HG03378 (cell line): ENCODE data around the gene IL36G.

Source experiments
- ATAC-seq: cut with Tn5 transposase; IDR thresholded peaks from one replicate; pipeline ENCODE4 v1.9.1; 2021; ENCODE audit warnings: mild to moderate bottlenecking, moderate library complexity; ENCODE audit not compliant: unreplicated experiment

The IL36G gene

DNA sequence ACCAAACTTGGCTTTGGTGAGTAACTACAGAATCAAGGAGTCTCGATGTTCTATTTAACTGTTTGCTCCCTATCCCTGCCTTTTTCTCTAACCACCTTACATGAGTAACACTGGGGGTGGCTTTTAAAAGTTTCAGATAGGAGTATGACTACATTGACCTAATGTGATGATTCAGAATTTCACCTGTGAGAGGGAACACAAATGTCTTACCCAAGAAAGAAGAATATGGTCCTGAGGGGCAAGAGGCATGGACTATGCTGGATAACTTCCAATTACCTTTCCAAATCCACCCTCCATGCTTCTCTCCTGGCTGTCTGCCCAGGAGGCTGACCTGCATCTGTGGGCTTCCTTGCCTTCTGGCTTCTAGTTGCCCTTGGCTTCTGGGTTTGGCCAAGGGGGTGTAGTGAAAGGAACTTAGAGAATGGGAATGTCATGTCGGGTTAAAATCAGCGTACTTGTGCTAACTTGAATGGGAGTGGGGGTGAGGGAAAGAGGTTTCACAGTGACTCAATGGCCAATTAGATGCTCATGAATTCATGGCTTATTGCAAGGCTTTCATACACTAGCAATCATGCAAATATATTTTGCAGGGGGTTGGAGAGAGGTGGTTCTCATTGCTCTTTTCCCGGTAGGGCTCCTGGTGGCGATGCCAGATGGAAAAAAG is 5.3 kb upstream of the IL36G start:
- no peak for ATAC-seq

GRCh38 chr2:112973156-112973555 is 4.7 kb upstream of the IL36G start:
- no peak for ATAC-seq

DNA sequence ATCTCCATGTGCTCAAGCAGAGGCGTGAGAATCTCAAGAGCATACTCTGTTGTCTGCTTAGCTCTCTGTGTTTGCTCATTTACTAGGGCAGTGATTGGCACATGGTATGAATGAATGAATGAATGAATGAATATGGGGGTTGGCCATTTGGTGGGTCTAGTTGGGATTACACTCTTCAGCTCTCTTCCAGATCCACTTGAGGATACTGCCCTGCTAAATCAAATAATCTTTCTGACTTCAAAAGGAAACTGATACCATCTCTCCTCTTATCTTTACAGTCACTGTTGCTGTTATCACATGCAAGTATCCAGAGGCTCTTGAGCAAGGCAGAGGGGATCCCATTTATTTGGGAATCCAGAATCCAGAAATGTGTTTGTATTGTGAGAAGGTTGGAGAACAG is 1.9 kb downstream of the IL36G start:
- no peak for ATAC-seq

- ATAC-seq = no peak
Measured at GRCh38 chr2:112980537-112980936, 2.7 kb downstream of the IL36G start.

DNA sequence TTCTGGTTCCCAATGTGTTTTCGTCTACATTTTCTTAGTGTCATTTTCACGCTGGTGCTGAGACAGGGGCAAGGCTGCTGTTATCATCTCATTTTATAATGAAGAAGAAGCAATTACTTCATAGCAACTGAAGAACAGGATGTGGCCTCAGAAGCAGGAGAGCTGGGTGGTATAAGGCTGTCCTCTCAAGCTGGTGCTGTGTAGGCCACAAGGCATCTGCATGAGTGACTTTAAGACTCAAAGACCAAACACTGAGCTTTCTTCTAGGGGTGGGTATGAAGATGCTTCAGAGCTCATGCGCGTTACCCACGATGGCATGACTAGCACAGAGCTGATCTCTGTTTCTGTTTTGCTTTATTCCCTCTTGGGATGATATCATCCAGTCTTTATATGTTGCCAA is 7.3 kb downstream of the IL36G start:
- no peak for ATAC-seq

DNA sequence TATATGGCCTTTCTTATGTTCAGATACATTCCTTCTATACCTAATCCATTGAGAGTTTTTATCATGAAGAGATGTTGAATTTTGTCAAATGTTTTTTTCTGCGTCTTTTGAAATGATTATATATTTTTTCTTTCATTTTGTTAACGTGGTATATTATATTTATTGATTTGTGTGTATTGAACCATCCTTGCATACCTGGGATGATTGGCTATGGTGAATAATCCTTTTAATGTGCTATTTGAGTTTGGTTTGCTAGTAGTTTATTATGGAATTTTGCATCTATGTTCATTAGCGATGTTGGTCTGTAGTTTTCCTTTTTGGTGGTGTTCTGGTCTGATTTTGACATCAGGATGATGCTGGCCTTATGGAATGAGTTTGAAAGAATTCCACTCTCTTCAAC is 11.8 kb downstream of the IL36G start:
- ATAC-seq = no peak

GRCh38 chr2:112993831-112994230 is 16.0 kb downstream of the IL36G start:
- no peak for ATAC-seq

DNA sequence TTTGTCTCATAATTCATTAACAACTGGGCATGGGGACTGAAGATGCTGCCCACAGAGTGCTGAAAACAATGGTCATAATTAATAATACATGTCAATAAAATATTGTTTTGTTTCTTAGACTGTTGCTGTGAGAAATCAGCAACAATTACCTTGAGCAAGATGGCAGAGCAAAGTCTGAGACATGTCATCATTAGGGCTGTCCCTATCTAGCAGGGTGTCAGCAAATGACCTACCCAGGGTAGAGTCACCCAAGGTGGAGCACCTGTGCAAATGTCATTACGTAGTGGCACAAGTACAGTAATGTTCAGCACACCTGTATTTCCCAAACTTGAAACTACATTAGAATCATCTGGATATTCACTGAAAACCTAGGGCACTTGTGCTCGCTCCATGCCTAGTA is 16.8 kb downstream of the IL36G start:
- ATAC-seq = no peak

GRCh38 chr2:112995346-112995920 is 17.6 kb downstream of the IL36G start:
- no peak for ATAC-seq

- no peak for ATAC-seq
Measured at GRCh38 chr2:112996635-112997034, 18.8 kb downstream of the IL36G start.

DNA sequence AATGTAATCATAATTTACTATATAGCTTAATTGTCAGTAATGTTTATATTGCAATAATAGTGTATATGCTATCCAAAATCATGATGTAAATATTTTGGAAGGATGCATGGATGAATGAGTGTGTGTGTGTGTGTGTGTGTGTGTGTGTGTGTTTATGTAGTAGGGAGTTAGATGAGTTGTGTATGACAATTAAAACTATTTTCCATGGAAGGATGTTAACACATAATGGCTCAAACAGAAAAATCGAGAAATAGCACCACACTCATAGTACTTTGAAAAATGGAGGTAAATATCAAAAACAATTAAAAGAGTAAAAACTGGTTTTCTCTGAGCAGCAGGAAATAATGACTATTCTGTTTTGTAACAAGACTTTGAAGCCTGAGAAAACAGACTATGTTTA is 19.3 kb downstream of the IL36G start:
- ATAC-seq = no peak

GRCh38 chr2:113000436-113000835 is 22.6 kb downstream of the IL36G start:
- no peak for ATAC-seq

DNA sequence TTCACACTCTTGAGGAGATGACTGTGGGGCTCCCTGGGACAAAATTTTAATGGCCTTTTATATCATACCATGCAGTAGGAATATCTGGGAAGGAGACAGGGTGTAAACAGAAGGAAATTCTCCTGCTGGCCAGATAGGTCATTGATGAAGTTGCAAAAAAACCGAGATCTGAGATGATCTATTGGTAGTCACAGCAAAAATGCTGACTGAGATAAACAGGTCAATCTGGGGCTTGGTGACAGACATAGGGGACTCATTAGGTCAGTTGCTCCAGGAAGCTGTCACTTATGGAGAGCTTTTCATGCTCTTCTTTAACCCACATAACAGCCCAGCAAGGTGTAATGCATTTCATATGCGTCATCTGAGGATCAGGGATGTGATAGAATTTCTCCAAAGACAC is 24.9 kb downstream of the IL36G start:
- ATAC-seq = no peak

DNA sequence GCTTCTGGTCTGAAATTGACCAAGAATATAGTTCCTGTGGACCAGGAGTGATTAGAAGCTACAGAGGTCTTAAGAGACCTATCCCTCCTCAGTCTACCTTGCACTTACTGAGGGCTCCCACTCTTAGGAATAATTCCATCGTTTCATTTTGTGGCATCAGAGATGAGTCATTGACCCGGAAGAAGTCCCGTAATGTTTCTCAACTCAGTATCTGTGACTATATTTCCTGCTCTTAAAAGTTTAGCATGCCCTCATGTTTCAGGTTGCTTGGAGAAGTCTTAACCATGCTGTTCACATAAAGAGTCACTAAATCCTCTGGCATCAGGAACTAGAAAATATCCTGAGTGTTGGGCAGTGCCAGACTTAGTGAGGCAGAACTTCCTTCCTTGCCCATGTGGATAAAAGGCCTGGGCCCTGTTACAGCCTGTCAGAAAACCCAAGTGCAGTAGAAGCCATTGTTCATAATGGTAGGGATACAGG is 27.3 kb downstream of the IL36G start, which contains the start of gene IL36A:
Gene IL36A (plus strand): TSS at position 430 of the 480 bp plus-strand sequence. CDS start 413 bp downstream, outside the sequence.
- ATAC-seq = no peak

DNA sequence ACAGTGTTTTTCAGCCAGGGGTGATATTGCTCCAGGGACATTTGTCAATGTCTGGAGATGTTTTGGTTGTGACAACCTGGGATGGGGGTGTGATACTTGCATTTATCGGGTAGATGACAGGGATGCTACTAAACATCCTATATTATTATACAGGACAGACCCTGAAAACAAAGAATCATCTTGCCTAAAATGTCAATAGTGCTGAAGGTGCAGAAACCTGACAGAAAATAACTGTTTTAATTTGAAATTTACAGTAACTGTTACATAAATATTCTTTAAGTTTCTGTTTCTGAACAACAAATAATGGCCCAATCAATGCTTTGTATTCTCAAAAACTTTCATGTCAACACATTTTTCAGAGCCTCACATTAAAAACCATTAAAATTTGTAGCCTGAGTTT is 29.4 kb downstream of the IL36G start:
- ATAC-seq = no peak

DNA sequence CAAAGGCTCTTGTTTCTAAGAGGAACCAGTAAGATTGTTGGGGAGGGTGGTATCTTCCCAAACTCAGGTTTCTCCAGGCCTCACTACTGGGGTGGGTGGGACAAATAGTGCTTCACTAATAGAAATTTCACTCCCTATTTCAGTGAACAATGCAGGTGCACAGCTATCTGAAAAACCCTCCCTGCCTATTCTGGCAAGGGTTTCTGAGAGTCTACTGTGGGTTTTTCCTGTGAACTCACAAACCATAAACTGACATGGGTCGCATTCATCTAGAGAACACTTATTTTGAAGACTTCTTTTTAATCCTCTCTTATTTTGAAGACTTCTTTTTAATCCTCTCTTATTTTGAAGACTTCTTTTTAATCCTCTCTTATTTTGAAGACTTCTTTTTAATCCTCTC is 31.8 kb downstream of the IL36G start:
- no peak for ATAC-seq

DNA sequence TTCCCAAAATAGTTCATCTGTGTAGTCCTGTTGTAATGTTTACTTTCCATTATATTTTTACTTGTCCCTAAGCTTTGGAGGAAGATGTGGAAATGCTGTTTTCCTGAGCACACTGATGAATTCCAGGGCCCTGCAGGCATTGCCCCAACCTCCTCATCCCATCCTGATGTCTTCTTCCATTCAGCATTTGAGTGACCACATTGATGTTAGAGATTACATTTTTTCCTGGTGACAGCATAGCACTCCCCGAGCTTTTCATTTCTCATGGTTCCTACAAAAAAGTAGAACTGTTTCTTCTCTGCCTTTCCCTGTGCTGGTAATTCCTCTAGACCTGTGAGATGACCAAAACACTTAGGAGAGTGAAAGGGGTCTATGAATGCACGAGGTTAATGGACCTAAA is 32.3 kb downstream of the IL36G start:
- no peak for ATAC-seq

GRCh38 chr2:113011108-113011507 is 33.3 kb downstream of the IL36G start:
- ATAC-seq = no peak

DNA sequence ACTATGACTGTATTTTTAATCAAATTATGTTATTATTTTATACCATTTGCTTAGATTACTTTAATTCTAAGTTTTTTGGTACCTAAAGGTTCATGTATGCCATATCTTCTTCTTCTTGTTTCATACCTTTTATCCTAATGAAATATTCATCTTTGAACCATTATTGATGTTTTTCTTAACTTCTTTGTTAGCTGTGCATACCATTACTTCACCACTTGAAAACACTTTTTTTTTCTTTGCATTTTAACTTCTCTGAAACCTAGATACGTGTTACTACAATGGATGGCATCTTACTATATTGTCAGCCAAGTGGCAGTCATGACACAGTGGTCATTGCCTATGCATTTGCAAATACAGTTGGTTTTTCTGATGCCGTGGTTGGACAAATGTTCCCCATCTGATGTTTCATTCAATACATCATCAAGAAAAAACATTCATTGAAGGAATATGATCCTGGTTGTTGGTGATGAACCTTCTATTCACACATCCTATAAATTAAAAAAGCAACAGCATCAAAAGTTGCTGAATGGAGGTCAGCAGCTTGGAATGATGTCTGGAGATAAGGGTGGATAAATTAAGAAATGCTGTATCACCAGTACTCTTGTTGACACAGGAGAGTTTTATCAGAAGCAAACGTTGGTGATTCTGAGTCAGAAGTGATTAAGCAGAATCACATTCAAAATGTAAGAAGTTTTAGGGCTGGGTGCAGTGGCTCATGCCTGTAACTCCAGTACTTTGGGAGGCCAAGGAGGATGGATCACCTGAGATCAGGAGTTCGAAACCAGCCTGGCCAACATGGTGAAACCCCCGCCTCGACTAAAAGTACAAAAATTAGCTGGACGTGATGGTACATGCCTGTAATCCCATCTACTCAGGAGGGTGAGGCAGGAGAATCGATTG is 34.9 kb downstream of the IL36G start:
- no peak for ATAC-seq

GRCh38 chr2:113013336-113013661 is 35.5 kb downstream of the IL36G start:
- no peak for ATAC-seq

- no peak for ATAC-seq
Measured at GRCh38 chr2:113014067-113014466, 36.3 kb downstream of the IL36G start.

DNA sequence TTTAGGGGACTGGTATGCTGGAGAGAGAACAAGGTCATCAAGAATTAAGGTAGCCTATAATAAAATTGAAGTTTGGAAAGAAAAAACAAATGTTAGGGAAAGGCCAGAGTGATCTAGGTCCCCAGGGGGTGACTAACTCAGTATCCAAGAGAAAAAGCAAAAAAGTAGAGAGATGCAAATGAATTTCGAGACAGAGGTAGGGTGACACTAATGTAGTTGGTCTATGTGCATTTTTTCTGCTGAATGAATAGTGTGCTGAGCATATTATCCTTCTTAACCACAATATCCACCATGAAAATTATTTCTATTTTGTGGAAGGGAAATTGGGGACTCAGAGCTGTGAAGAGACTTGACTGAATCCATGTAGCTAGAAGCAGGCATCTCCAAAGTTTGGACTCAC is 37.2 kb downstream of the IL36G start:
- no peak for ATAC-seq
